Duodenal mucosa (tissue), 2 donors: Measurements from ENCODE around the gene TUG1.

ENCODE experiments used
- H3K27ac ChIP-seq: one replicate; pipeline ENCODE4 v1.7.0; 2013; ENCODE audit warnings: low read depth, low read length
- H3K27me3 ChIP-seq, 2 donors: one replicate each; pipeline ENCODE4 v1.7.0; 2013; ENCODE audit warnings: low read length in 2 of 2, control low read depth in 1 of 2; ENCODE audit not compliant: insufficient read depth in 2 of 2, control insufficient read depth in 1 of 2
- H3K36me3 ChIP-seq, 2 donors: one replicate each; pipeline ENCODE4 v1.7.0; 2013; ENCODE audit warnings: low read length in 2 of 2, control low read depth in 1 of 2; ENCODE audit not compliant: insufficient read depth in 2 of 2, control insufficient read depth in 1 of 2
- H3K4me1 ChIP-seq, 2 donors: one replicate each; pipeline ENCODE4 v1.7.0; 2013; ENCODE audit warnings: low read length in 2 of 2, control low read depth in 1 of 2; ENCODE audit not compliant: insufficient read depth in 2 of 2, control insufficient read depth in 1 of 2
- H3K4me3 ChIP-seq, 2 donors: one replicate each; pipeline ENCODE4 v1.7.0; 2013; ENCODE audit warnings: low read length in 2 of 2, low read depth in 1 of 2
- H3K9ac ChIP-seq, 2 donors: one replicate each; pipeline ENCODE4 v1.7.0; 2013; ENCODE audit warnings: low read length in 2 of 2, low read depth in 1 of 2
- H3K9me3 ChIP-seq, 2 donors: one replicate each; pipeline ENCODE4 v1.7.0; 2013; ENCODE audit warnings: low read length in 2 of 2, control low read depth in 1 of 2; ENCODE audit not compliant: control insufficient read depth in 1 of 2

Gene TUG1

DNA sequence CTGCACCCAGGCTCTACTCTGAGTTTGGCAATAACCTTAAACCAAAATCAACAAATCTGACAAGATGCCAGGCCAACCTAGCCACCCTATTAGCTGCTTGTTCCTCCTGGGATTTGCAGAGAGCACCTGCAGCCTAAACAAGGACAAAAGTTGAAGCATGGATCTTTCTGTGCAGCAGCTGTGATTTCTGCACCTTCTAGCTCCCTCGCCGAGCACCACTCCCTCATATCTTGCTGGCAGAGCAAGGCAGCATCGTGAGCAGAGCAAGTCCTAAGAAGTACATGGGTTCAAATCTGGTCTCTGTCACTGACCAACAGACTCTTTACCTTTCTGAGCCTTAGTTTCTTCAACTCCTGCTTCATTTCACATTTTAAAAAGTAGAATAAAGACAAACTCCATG, 38.8 kb upstream of the TUG1 start:
- no peaks in the 10 kb centered on the region for H3K27me3 ChIP-seq
- no peaks in the 10 kb centered on the region for H3K4me1 ChIP-seq
- no peak overlapping the region for H3K27ac ChIP-seq
- H3K9me3 ChIP-seq, result no peaks in the 10 kb centered on the region
- H3K36me3 ChIP-seq, result peaks cover 64 to 91% of the 10 kb centered on the region in 2 donors
- no peak overlapping the region for H3K4me3 ChIP-seq
- H3K9ac ChIP-seq, result no peak overlapping the region

DNA sequence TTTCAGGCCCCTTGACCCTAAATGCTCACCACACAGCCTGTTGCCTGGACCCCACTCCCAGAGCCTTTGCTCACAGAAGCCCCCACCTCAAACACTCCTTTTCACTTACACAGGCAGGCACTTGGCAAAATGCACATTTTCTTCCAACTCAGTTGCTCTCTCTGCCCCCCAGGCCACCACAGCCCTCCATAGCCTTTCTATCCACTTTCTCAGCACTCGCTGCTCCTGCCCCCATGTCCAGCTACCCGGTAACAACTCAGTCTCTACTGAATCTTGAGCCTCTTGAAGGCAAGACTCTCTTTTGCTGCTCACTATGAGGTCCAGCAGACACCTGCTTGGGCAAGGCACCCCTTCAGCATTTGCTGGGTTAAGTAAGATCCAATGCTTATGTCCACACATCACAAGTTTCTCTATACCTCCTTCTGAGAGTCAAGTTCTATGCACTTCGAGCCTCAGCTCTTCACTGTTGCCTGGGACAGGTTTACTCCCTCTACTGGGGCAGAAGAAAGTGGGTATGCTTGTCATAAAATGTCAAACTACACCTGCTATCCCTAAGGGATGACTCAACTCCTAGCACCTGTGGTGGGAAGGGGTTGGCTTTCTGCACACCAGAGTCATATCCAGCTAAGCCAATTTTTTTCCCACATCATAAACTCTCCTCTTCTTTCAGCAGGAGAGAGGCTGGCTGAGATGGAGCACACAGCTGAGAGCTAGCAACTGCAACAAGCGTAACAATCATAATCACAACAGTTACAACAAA, 37.3 kb upstream of the TUG1 start:
- peaks cover 65 to 94% of the 10 kb centered on the region in 2 donors for H3K36me3 ChIP-seq
- H3K27ac ChIP-seq, result no peak overlapping the region
- H3K4me3 ChIP-seq, result no peak overlapping the region
- no peak overlapping the region for H3K9ac ChIP-seq
- no peaks in the 10 kb centered on the region for H3K4me1 ChIP-seq
- H3K9me3 ChIP-seq, result no peaks in the 10 kb centered on the region
- no peaks in the 10 kb centered on the region for H3K27me3 ChIP-seq

DNA sequence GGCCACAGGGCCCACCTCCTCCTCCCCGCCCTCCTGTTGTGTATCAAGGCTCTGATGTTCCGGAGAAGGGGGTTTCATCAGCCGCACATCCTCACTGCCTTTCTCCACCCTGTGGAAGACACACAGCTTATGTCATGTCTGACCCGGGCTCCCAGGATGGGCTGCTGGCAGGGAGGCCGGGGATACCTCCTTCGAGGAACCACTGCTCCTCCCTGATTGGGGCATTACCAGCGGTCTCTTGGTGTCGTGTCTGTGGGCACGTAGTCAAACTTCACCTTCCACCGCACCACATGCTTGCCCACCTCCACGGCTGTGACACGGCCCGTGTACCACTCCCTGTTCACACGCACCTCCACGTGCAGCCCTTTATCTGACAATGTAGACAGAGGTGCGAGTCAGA, 36.4 kb upstream of the TUG1 start:
- H3K27ac ChIP-seq, result no peak overlapping the region
- peaks cover 66 to 94% of the 10 kb centered on the region in 2 donors for H3K36me3 ChIP-seq
- no peaks in the 10 kb centered on the region for H3K4me1 ChIP-seq
- H3K9me3 ChIP-seq, result no peaks in the 10 kb centered on the region
- no peak overlapping the region for H3K9ac ChIP-seq
- H3K27me3 ChIP-seq, result no peaks in the 10 kb centered on the region
- H3K4me3 ChIP-seq, result no peak overlapping the region

DNA sequence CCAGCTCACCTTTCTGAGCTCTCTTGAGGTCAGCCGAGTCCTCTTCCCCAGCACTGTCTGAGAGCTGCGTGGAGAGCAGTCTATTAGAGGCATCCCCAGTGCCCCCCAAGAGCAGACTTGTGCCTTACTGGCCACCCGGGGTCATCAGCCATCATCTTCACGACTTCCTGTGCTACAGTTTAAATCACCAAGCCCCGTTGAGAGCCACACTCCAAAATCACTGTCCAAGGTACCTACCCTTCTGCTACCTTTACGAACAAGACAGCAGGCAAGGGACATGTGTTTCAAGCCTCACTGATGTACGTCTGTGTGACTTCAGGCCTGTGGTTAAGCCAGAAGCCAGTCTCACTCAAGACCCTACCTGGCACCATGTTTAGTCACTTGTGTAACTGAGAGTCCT, 35.6 kb upstream of the TUG1 start:
- Histone ChIP-seq H3K27me3 (no peaks in the 10 kb centered on the region), H3K9ac (no peak overlapping the region), H3K9me3 (no peaks in the 10 kb centered on the region), H3K4me1 (no peaks in the 10 kb centered on the region), H3K36me3 (peaks cover 64 to 94% of the 10 kb centered on the region in 2 donors), H3K27ac (no peak overlapping the region), H3K4me3 (no peak overlapping the region)

DNA sequence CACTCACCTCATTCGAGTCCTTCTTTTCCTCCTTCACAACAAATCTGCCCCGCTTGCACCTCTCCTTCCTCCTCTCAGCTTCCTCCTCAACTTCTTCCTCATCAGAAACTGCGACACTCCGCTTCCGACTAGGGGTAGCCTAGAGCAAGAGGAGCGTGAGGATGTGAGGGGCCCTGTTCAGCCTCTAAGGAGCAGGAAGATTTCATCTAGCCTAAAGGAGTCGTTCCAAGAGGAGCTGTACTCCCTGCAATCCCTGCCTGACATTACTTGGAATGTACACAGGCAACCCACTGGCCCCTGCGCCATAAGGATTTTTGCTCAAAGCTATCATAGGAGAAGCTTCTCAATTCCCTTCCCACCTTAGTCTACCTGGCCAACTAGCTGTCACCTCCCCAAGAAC, 35.0 kb upstream of the TUG1 start:
- Histone ChIP-seq H3K9ac (no peak overlapping the region), H3K4me3 (no peak overlapping the region), H3K4me1 (no peaks in the 10 kb centered on the region), H3K27ac (no peak overlapping the region), H3K36me3 (peaks cover 58 to 92% of the 10 kb centered on the region in 2 donors), H3K27me3 (no peaks in the 10 kb centered on the region), H3K9me3 (no peaks in the 10 kb centered on the region)

DNA sequence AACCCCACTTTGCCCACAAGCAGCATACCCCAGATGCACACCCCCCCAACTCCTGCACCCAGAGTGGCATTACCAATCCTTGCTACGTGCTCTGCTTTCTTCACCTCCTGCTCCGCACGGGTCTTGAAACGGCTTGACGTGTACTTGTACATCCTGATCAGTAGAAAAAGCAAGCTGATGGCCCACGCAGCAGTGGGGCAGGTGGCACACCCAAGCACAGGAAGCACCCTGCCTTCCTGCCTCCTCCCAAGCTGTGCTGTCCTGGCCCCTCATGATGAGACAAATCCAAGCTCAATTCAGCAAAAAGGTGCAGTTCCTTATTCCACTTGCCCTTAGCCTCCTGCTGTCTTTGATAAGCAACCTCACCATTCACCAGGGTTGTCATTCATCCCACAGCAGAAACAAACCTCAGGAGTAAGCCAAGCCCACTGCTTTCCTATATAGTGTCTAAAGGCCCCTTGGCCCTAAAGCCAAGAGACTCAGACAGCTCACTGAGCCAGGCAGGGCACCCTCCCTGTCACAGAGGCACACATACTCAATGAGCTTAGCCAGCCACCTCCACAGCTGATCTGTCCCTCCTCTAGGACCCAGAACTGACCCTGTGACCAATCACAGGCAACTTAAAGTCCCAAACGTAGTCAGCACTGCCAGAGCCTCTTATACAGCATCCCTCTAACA, 28.2 kb upstream of the TUG1 start:
- Histone ChIP-seq H3K27ac (no peak overlapping the region), H3K9ac (no peak overlapping the region), H3K9me3 (no peaks in the 10 kb centered on the region), H3K4me3 (no peak overlapping the region), H3K36me3 (peaks cover 70 to 92% of the 10 kb centered on the region in 2 donors), H3K4me1 (no peaks in the 10 kb centered on the region), H3K27me3 (no peaks in the 10 kb centered on the region)

DNA sequence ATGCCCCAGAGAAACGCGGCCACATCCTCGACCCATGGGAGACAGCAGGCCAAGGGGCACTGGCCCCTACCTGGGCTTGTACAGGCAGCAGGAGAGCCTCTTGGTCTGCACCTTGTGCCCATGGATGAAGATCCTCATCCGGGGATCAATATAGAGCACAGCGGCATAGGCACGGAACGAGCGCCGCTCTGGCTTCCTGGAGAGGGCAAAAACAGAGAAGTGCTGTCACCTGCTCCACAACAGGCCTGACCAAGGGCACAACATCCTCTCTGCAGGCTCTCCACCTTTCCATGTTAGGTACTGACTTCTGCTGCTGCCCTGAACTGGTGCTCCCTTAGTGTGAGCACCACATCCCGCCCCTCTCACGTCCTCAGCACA, 27.7 kb upstream of the TUG1 start:
- no peak overlapping the region for H3K4me3 ChIP-seq
- no peak overlapping the region for H3K27ac ChIP-seq
- H3K4me1 ChIP-seq, result no peaks in the 10 kb centered on the region
- H3K36me3 ChIP-seq, result peaks cover 74 to 92% of the 10 kb centered on the region in 2 donors
- no peaks in the 10 kb centered on the region for H3K9me3 ChIP-seq
- no peak overlapping the region for H3K9ac ChIP-seq
- H3K27me3 ChIP-seq, result no peaks in the 10 kb centered on the region

DNA sequence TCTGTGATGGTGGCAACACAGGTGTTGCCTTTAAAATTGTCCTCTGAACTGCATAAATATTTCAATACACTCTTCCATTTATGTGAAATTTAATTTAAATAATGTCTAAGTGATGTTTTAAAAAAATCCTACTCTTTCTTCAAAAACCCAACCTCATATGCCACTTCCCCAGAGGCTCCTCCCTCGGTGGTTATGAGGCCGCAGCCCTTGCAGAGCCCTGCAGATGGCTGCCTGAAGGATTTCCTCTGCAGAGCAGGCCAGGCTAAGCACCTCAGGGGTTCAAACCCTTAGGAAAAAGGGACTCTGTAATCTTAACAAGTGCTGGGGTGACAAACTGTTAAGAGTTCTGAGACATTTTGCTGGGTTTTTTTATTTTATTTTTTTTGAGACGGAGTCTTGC, 25.7 kb upstream of the TUG1 start:
- Histone ChIP-seq H3K27me3 (no peaks in the 10 kb centered on the region), H3K36me3 (peaks cover 66 to 83% of the 10 kb centered on the region in 2 donors), H3K9ac (no peak overlapping the region), H3K4me3 (no peak overlapping the region), H3K9me3 (no peaks in the 10 kb centered on the region), H3K27ac (no peak overlapping the region), H3K4me1 (no peaks in the 10 kb centered on the region)

DNA sequence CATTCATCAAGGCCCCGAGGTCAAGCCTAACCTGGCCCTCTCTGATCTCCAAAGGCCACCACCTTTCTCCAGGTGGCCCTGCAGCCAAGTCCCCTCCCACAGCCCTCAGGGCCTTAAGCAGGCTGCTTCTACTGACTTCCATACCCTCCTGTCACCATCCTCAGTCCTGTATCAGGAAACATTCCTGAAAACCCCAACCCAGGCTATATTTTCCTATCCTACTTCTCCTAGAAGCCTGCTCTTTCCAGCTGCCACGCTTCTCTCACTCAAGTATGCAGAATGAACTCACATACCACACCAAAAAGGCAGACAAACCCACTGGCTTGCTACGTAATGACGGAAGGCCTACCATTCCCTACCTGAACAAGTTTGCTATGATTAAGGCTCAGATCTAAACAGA, 24.1 kb upstream of the TUG1 start:
- peaks cover 66 to 86% of the 10 kb centered on the region in 2 donors for H3K36me3 ChIP-seq
- no peak overlapping the region for H3K27ac ChIP-seq
- H3K4me1 ChIP-seq, result no peaks in the 10 kb centered on the region

DNA sequence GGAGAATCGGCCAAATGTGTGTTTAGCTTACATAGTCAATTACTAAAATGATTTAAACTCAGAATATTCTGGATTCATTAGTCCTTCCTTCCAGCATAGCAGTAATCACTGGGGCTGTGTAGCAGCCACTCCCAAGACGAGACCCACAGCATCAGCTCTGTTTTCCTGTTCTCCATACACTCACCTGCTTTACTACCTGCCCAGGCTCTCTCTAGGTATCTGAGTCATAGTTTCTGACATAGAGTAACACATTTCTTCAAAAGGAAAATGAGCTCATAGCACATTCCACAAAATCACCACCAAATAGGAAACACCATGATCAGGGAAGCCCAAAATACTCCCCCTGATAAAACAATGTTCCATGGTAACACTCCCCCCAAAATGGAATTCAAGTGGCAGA, 23.4 kb upstream of the TUG1 start:
- H3K27me3 ChIP-seq, result no peaks in the 10 kb centered on the region
- no peaks in the 10 kb centered on the region for H3K9me3 ChIP-seq
- no peak overlapping the region for H3K9ac ChIP-seq
- no peak overlapping the region for H3K27ac ChIP-seq
- peaks cover 60 to 86% of the 10 kb centered on the region in 2 donors for H3K36me3 ChIP-seq
- no peak overlapping the region for H3K4me3 ChIP-seq
- H3K4me1 ChIP-seq, result no peaks in the 10 kb centered on the region

More for the DNA sequence above, 24.1 kb upstream of the TUG1 start:
- H3K9ac ChIP-seq, result no peak overlapping the region
- H3K9me3 ChIP-seq, result no peaks in the 10 kb centered on the region
- no peak overlapping the region for H3K4me3 ChIP-seq
- H3K27me3 ChIP-seq, result no peaks in the 10 kb centered on the region
